ENCODE measurements around the gene EDAR. TPM values are rescaled to one million over a fixed set of nuclear protein-coding genes. Genes with fewer than 3 reads are reported as not detected.

Gene EDAR
- total and polyA plus RNA-seq, 9 of the 15 experiments (the other 6 are each of a cell fraction or from before 2014, with no cell fraction given): 0.01 TPM; not detected in 8

- TF ChIP-seq HDAC8 (tag; IDR thresholded peaks at IDR 0.05) (0 out of 2 replicates have a peak, but pooled peaks have one; percentile 49), ZNF644 (tag; IDR thresholded peaks at IDR 0.05; ENCODE audit: low read depth) (peak; percentile 59; the same call in 1 of the 2 replicates), ZNF76 (CRISPR knock-in tag; IDR thresholded peaks at IDR 0.05; ENCODE audit: borderline replicate concordance) (peak; percentile 63; the same call in 1 of the 2 replicates), ZNF253 (CRISPR knock-in tag; conservative IDR thresholded peaks at IDR 0.05) (no peak), ZNF592 (IDR thresholded peaks at IDR 0.05) (no peak), SLC30A9 (CRISPR knock-in tag; IDR thresholded peaks at IDR 0.05) (no peak), ILK (tag; IDR thresholded peaks at IDR 0.05; ENCODE audit: borderline replicate concordance, low read depth) (0 out of 2 replicates have a peak, but pooled peaks have one; percentile 23), HNRNPL (IDR thresholded peaks at IDR 0.05; ENCODE audit: low read depth, low read length) (no peak), MAFK (IDR thresholded peaks at IDR 0.05; ENCODE audit: low read length) (peak; percentile 30; the same call in 1 of the 2 replicates), RBFOX2 (IDR thresholded peaks at IDR 0.05; ENCODE audit: low read depth, low read length) (0 out of 2 replicates have a peak, but pooled peaks have one; percentile 5), USF1 (CRISPR knock-in tag; IDR thresholded peaks at IDR 0.05) (no peak), ZNF398 (CRISPR knock-in tag; IDR thresholded peaks at IDR 0.05) (no peak), ZFP91 (CRISPR knock-in tag; IDR thresholded peaks at IDR 0.05) (no peak), SAP30 (IDR thresholded peaks at IDR 0.05; ENCODE audit: borderline replicate concordance, insufficient read depth, low read depth, low read length, poor library complexity, severe bottlenecking) (no peak), ATF3 (IDR thresholded peaks at IDR 0.05) (peak; percentile 80), ATF3 (CRISPR knock-in tag; conservative IDR thresholded peaks at IDR 0.05) (no peak)
These were observed 13.2 kb downstream of the EDAR start (continued) for GRCh38 chr2:108975613-108976435.

All from K562 (cell line).